ENCODE results near the gene PFKFB4. TPM values are rescaled to one million over a fixed set of nuclear protein-coding genes. Genes with fewer than 3 reads are reported as not detected.

Gene PFKFB4
- total RNA-seq, 1 experiment from 2014 or later, result 20.3 TPM

- no peak for TF ChIP-seq JUND (IDR thresholded peaks at IDR 0.05)
- TF ChIP-seq SRF (IDR thresholded peaks at IDR 0.05; ENCODE audit: low read depth), result no peak
- no peak for TF ChIP-seq RAD21 (IDR thresholded peaks at IDR 0.05; ENCODE audit: low read depth)
- no peak for TF ChIP-seq CBX3 (IDR thresholded peaks at IDR 0.05; ENCODE audit: low read depth)
- no peak for TF ChIP-seq SP1 (IDR thresholded peaks at IDR 0.05; ENCODE audit: low read depth)
- TF ChIP-seq ZNF274 (IDR thresholded peaks at IDR 0.05; ENCODE audit: low read depth, low read length), result no peak
- no peak for TF ChIP-seq FOSL1 (IDR thresholded peaks at IDR 0.05; ENCODE audit: low read depth)
- no peak for TF ChIP-seq ZFX (IDR thresholded peaks at IDR 0.05)
Measured at GRCh38 chr3:48563382-48563918, 6.8 kb upstream of the PFKFB4 start, which contains the start of gene UCN2 (continued).

DNA sequence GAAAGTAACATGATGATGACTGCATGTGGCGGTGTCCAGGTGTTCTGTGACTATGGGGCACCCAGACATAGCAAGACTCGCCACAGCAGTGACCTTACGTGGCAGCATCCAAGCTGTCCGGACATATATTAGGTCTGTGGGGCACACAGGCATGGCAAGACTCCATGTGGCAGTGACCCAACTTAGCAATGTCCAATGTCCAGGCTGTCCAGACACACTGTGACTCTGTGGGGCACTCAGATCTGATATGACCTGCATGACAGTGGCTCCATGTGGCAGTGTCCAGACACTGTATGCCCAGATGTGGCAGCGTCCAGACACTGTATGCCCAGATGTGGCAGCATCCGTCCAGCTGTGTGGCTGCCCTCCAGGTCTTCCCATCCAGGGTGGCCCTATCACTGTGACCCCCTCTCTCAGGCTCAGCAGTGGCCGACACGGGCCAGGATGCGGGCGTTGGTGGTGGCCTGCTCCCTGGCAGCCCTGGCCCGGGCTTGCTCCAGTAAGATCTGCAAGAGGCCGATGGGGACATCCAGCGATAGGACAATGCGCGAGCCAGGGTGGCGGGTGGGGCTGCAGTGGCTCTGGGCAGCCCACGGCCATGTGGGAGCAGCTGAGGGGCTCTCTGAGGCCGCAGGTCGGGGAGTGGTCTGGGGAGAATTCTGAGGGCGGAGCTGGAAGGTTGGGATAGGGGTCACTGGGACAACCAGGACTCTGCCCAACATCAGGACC is 5.9 kb upstream of the PFKFB4 start:
- H3K9me2 ChIP-seq (ENCODE audit: insufficient read depth), result no peaks in the 10 kb centered on the region
- H3K9me3 ChIP-seq (ENCODE audit: control insufficient read depth in 1 of 2, insufficient read depth in 1 of 2, low read depth in 1 of 2, low read length in 2 of 2), result no peaks in the 10 kb centered on the region
- RAD21 ChIA-PET (ENCODE audit: low non-redundant PET in 1 of 2, low total read pairs in 2 of 2, uncharacterized antibody in 2 of 2, unreplicated experiment in 2 of 2), result no interaction called here
- H3K9ac ChIP-seq (ENCODE audit: low read length), result peak overlapping the region; percentile 29; the same call in 1 of the 2 replicates
- peak overlapping the region; percentile 58; the same call in 1 of the 2 replicates for H3K27ac ChIP-seq (ENCODE audit: low read depth, low read length)
- H3K4me1 ChIP-seq (ENCODE audit: control insufficient read depth in 1 of 2, insufficient read depth in 2 of 2, low read length in 2 of 2), result peaks cover 59 to 91% of the 10 kb centered on the region in 2 experiments
- CTCF ChIA-PET, result interaction anchor here (1.0 kb wide), 1 partner anchor 14 kb away, joined by 3 read pairs; no protein-coding TSS in a partner anchor
- no peaks in the 10 kb centered on the region for H3K27me3 ChIP-seq (ENCODE audit: insufficient read depth, low read length)
- no peak for ATAC-seq
- POLR2A ChIA-PET, result no interaction called here
- no peaks in the 10 kb centered on the region for H4K20me1 ChIP-seq (ENCODE audit: insufficient read depth)
- DNase-seq (ENCODE audit: low read depth, low spot score), result no peak
- H3K4me2 ChIP-seq (ENCODE audit: low read length), result peak overlapping the region; percentile 71
- no peak overlapping the region for H2AFZ ChIP-seq (ENCODE audit: low read depth, low read length, poor library complexity, severe bottlenecking)
- H3K4me3 ChIP-seq (replicated peaks in 1 of 2; ENCODE audit: low read depth in 1 of 2, low read length in 2 of 2), result no peak overlapping the region
- no peaks in the 10 kb centered on the region for H3K79me2 ChIP-seq (ENCODE audit: insufficient read depth, low read length)
- no peaks in the 10 kb centered on the region for H3K36me3 ChIP-seq (ENCODE audit: control insufficient read depth in 1 of 2, insufficient read depth in 2 of 2, low read length in 2 of 2)
- no TSS peak for BruUV-seq (replicated peaks)
- intact Hi-C loops (cut with micrococcal nuclease), result no loop called here
- no peak for TF ChIP-seq ZFX (IDR thresholded peaks at IDR 0.05)
- TF ChIP-seq TCF7L2 (IDR thresholded peaks at IDR 0.05; ENCODE audit: borderline replicate concordance, extremely low read depth, insufficient read depth, insufficient read length), result no peak
- no peak for TF ChIP-seq JUND (IDR thresholded peaks at IDR 0.05)
- TF ChIP-seq ATF3 (IDR thresholded peaks at IDR 0.05), result no peak
- TF ChIP-seq EZH2 (IDR thresholded peaks at IDR 0.05), result no peak
- TF ChIP-seq POLR2AphosphoS5 (IDR thresholded peaks at IDR 0.05; ENCODE audit: low read depth, low read length), result no peak
- no peak for TF ChIP-seq MAX (IDR thresholded peaks at IDR 0.05)
- TF ChIP-seq CTCF (IDR thresholded peaks at IDR 0.05 in 2 of 3, conservative IDR thresholded peaks at IDR 0.05 in 1 of 3; ENCODE audit: borderline replicate concordance in 1 of 3, insufficient read depth in 1 of 3, low read depth in 2 of 3, low read length in 2 of 3), result no peak
- TF ChIP-seq, protein P1, sequence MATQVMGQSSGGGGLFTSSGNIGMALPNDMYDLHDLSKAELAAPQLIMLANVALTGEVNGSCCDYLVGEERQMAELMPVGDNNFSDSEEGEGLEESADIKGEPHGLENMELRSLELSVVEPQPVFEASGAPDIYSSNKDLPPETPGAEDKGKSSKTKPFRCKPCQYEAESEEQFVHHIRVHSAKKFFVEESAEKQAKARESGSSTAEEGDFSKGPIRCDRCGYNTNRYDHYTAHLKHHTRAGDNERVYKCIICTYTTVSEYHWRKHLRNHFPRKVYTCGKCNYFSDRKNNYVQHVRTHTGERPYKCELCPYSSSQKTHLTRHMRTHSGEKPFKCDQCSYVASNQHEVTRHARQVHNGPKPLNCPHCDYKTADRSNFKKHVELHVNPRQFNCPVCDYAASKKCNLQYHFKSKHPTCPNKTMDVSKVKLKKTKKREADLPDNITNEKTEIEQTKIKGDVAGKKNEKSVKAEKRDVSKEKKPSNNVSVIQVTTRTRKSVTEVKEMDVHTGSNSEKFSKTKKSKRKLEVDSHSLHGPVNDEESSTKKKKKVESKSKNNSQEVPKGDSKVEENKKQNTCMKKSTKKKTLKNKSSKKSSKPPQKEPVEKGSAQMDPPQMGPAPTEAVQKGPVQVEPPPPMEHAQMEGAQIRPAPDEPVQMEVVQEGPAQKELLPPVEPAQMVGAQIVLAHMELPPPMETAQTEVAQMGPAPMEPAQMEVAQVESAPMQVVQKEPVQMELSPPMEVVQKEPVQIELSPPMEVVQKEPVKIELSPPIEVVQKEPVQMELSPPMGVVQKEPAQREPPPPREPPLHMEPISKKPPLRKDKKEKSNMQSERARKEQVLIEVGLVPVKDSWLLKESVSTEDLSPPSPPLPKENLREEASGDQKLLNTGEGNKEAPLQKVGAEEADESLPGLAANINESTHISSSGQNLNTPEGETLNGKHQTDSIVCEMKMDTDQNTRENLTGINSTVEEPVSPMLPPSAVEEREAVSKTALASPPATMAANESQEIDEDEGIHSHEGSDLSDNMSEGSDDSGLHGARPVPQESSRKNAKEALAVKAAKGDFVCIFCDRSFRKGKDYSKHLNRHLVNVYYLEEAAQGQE (IDR thresholded peaks at IDR 0.05; ENCODE audit: low read depth), result no peak
- no peak for TF ChIP-seq SIN3A (IDR thresholded peaks at IDR 0.05; ENCODE audit: low read depth)
- TF ChIP-seq ELF1 (IDR thresholded peaks at IDR 0.05; ENCODE audit: borderline replicate concordance, low read depth), result no peak
